GM12878 (cell line): Measurements from ENCODE around the gene ERVFRD-1. TPM values are rescaled to one million over a fixed set of nuclear protein-coding genes. Genes with fewer than 3 reads are reported as not detected.

ENCODE experiments used
- ATAC-seq: fragments of 200-7000 bp; cut with Tn5 transposase; 3 replicates; pipeline ENCODE4 v1.9.1; 2020; ENCODE audit warnings: mild to moderate bottlenecking, moderate library complexity
- BruUV-seq: library from RNA; stranded (reverse); fragments of 400-500 nt; replicated peaks from 2 replicates; lab custom pipeline; 2021; lab: Mats Ljungman, UMichigan
- CTCF ChIA-PET: fragments of 300-600 bp; sonication (Branson Sonifier 250); formaldehyde crosslinking; extraction: SDS; loops from one replicate; lab custom pipeline; 2021; ENCODE audit warnings: inconsistent platforms; lab: Yijun Ruan, JAX
- POLR2A ChIA-PET: fragments of 350-600 bp; formaldehyde crosslinking; extraction: SDS; loops from one replicate; lab custom pipeline; 2021; ENCODE audit warnings: inconsistent platforms; lab: Charles Lee
- RAD21 ChIA-PET: fragments of 300-600 bp; sonication (Branson Sonifier 250); formaldehyde crosslinking; loops from one replicate; lab custom pipeline; 2023; ENCODE audit warnings: antibody characterized with exemption; ENCODE audit not compliant: unreplicated experiment; lab: Charles Lee
- SMC1A ChIA-PET: fragments of 300-600 bp; sonication (Branson Sonifier 250); formaldehyde crosslinking; loops from one replicate; lab custom pipeline; 2023; ENCODE audit not compliant: unreplicated experiment, uncharacterized antibody; lab: Charles Lee
- DNase-seq: peaks from one replicate; pipeline ENCODE4 v3.0.0-alpha.2; 2011; ENCODE audit warnings: low read depth, low spot score
- FAIRE-seq: peaks from 3 replicates; lab custom pipeline; 2011; peaks lifted over from hg19 to GRCh38; lab: Jason Lieb, UNC
- H2AFZ ChIP-seq: 2 replicates; pipeline ENCODE4 v1.6.0; 2011; ENCODE audit warnings: low read depth, low read length, control low read depth; ENCODE audit not compliant: control insufficient read depth
- H3K27ac ChIP-seq: 2 replicates; pipeline ENCODE4 v1.5.1; 2011; ENCODE audit warnings: control low read depth; ENCODE audit not compliant: control insufficient read depth, insufficient read depth
- H3K27me3 ChIP-seq, 2 experiments: replicated peaks in 1 of 2; 2 replicates each; pipeline versions ENCODE4 v1.6.0 to v1.6.1; 2011; ENCODE audit warnings: low read length in 1 of 2; ENCODE audit not compliant: control insufficient read depth in 2 of 2, insufficient read depth in 2 of 2
- H3K36me3 ChIP-seq, 2 experiments: 2 replicates each; pipeline ENCODE4 v1.5.1; 2011; ENCODE audit warnings: low read length in 1 of 2; ENCODE audit not compliant: control insufficient read depth in 2 of 2, insufficient read depth in 2 of 2
- H3K4me1 ChIP-seq: 2 replicates; pipeline ENCODE4 v1.6.1; 2011; ENCODE audit warnings: mild to moderate bottlenecking, low read length, moderate library complexity, mixed read lengths; ENCODE audit not compliant: control insufficient read depth, insufficient read depth
- H3K4me2 ChIP-seq: 2 replicates; pipeline ENCODE4 v1.6.0; 2011; ENCODE audit warnings: control low read depth; ENCODE audit not compliant: control insufficient read depth, insufficient read depth
- H3K4me3 ChIP-seq: fragments of 200-600 bp; sonication (generic); 2 replicates; pipeline ENCODE4 v1.5.1; 2016
- H3K79me2 ChIP-seq: 2 replicates; pipeline ENCODE4 v1.6.0; 2011; ENCODE audit warnings: low read length; ENCODE audit not compliant: control insufficient read depth, insufficient read depth
- H3K9ac ChIP-seq: 2 replicates; pipeline ENCODE4 v1.8.0; 2011; ENCODE audit warnings: low read length, control low read depth, mixed read lengths; ENCODE audit not compliant: control insufficient read depth, insufficient read depth
- H3K9me3 ChIP-seq: replicated peaks from 3 replicates; pipeline ENCODE4 v1.5.1; 2011; ENCODE audit warnings: mild to moderate bottlenecking, low read length; ENCODE audit not compliant: control insufficient read depth, insufficient read depth
- H4K20me1 ChIP-seq: 2 replicates; pipeline ENCODE4 v1.6.0; 2011; ENCODE audit not compliant: control insufficient read depth, insufficient read depth
- CBX5 ChIP-seq: sonication (generic); IDR thresholded peaks from 2 replicates; pipeline ENCODE4 v1.6.1; 2016; ENCODE audit warnings: low read depth, moderate library complexity, mild to moderate bottlenecking, inconsistent platforms
- CHD1 ChIP-seq: IDR thresholded peaks from 2 replicates; pipeline ENCODE4 v1.6.1; 2012; ENCODE audit warnings: low read depth, low read length, improper control_type of control experiment
- EED ChIP-seq: sonication (generic); IDR thresholded peaks from 2 replicates; pipeline ENCODE4 v1.6.1; 2016; ENCODE audit warnings: antibody characterized with exemption, low read depth
- IKZF2 ChIP-seq, 2 experiments: fragments of 450-650 bp; IDR thresholded peaks; 2 replicates each; pipeline ENCODE4 v1.6.1; 2017; ENCODE audit warnings: mild to moderate bottlenecking in 2 of 2, moderate library complexity in 2 of 2
- MEF2A ChIP-seq: IDR thresholded peaks from 2 replicates; pipeline ENCODE4 v1.6.1; 2011; ENCODE audit warnings: low read depth, mild to moderate bottlenecking, low read length, moderate library complexity; ENCODE audit not compliant: insufficient read depth
- POLR2AphosphoS5 ChIP-seq: IDR thresholded peaks from 2 replicates; pipeline ENCODE4 v1.6.1; 2011; ENCODE audit warnings: mild to moderate bottlenecking, low read length, inconsistent platforms
- RB1 ChIP-seq: fragments of 450-650 bp; formaldehyde crosslinking; IDR thresholded peaks from 2 replicates; pipeline ENCODE4 v1.6.1; 2017; ENCODE audit warnings: mild to moderate bottlenecking, borderline replicate concordance
- TAF1 ChIP-seq: IDR thresholded peaks from 2 replicates; pipeline ENCODE4 v1.6.1; 2011; ENCODE audit warnings: mild to moderate bottlenecking, low read depth, low read length, borderline replicate concordance
- ZNF622 ChIP-seq: fragments of 450-650 bp; IDR thresholded peaks from 2 replicates; pipeline ENCODE4 v1.6.1; 2017; ENCODE audit warnings: mild to moderate bottlenecking, inconsistent platforms
- ZZZ3 ChIP-seq: IDR thresholded peaks from 2 replicates; pipeline ENCODE4 v1.6.1; 2011; ENCODE audit warnings: low read depth; ENCODE audit not compliant: control insufficient read depth, insufficient read length
- WGBS: methylation state at CpG from one replicate; pipeline ENCODE4 v1.1.6; 2016; ENCODE audit warnings: low lambda C conversion rate; ENCODE audit not compliant: insufficient replicate concordance, insufficient coverage; ENCODE audit errors: missing lambda C conversion rate; 5-methylcytosine and 5-hydroxymethylcytosine counted together
- in situ Hi-C: fragments of 300-500 bp; cut with MboI; formaldehyde crosslinking; loops from 9 replicates; pipeline ENCODE4 v1.14.3; 2018; ENCODE audit warnings: mixed read lengths
- intact Hi-C: fragments of 100-400 bp; cut with micrococcal nuclease; formaldehyde crosslinking; loops from one replicate; pipeline ENCODE4 v1.14.2; 2022; ENCODE audit not compliant: unreplicated experiment
- polyA plus RNA-seq, 11 experiments: library from polyadenylated mRNA; depleted of rRNA in 4 of 11; unstranded in 6 of 11; stranded (reverse) in 5 of 11; fragments of >200 nt; fragmentation: Nextera tagmentation in 4 of 11; fragmentation: Illumina TruSeq in 1 of 11; extraction: Ambion mirVana in 4 of 11; extraction: Trizol in 1 of 11; gene quantifications; 1 replicate in 1 of 11; 2 replicates in 10 of 11; pipeline versions ENCODE4 v1.2.1 to v1.2.3, GENCODE V29; 2011 to 2016; ENCODE audit warnings: inconsistent platforms in 2 of 11, missing spikeins in 2 of 11, low read depth in 1 of 11
- total RNA-seq, 4 experiments: library from RNA; depleted of rRNA in 3 of 4; stranded (reverse); fragments of >200 nt in 3 of 4; fragmentation: Illumina TruSeq in 1 of 4; extraction: Trizol in 1 of 4; gene quantifications; 2 replicates each; pipeline versions ENCODE4 v1.2.1 to v1.2.3, GENCODE V29; 2013 to 2021
- TF ChIP-seq, protein P1 (sequence below): IDR thresholded peaks from 2 replicates; pipeline ENCODE4 v1.6.1; 2012; ENCODE audit warnings: low read depth, low read length, improper control_type of control experiment

Gene ERVFRD-1
- total and polyA plus RNA-seq, 10 of the 15 experiments (the other 5 are each of a cell fraction or from before 2014, with no cell fraction given), result 0.03 to 0.11 (median 0.07) TPM; not detected in 7

GRCh38 chr6:11098004-11098403 lies 13.5 kb downstream of the ERVFRD-1 start:
- Histone ChIP-seq H3K4me2 (0 out of 2 replicates have a peak overlapping the region, but pooled peaks have one; percentile 13), H3K9ac (no peak overlapping the region), H3K27me3 (no peaks in the 10 kb centered on the region), H3K27ac (no peak overlapping the region), H3K79me2 (peaks cover 73% of the 10 kb centered on the region), H3K4me3 (no peak overlapping the region), H2AFZ (no peak overlapping the region), H4K20me1 (no peaks in the 10 kb centered on the region), H3K9me3 (peaks cover 2% of the 10 kb centered on the region), H3K36me3 (no peaks in the 10 kb centered on the region; a peak in 1 of 4 replicates), H3K4me1 (no peaks in the 10 kb centered on the region; the same call in 1 of the 2 replicates)
- RAD21 ChIA-PET, result interaction anchor here (3.7 kb wide), 1 partner anchor 9 kb away, joined by 15 read pairs; no protein-coding TSS in a partner anchor
- intact Hi-C loops, result loop anchor here (10.0 kb wide), 1 partner anchor 563 kb away; no protein-coding TSS in a partner anchor
- SMC1A ChIA-PET, result interaction anchor here (1.2 to 3.7 kb wide), 3 partner anchors 8 to 41 kb away, joined by 3 to 20 read pairs (median 6); partner anchors contain the start of gene ERVFRD-1
- TF ChIP-seq ZNF622 (no peak), TAF1 (no peak), MEF2A (no peak), RB1 (no peak), CHD1 (no peak), CBX5 (no peak), POLR2AphosphoS5 (no peak), EED (no peak), IKZF2 (IDR thresholded peaks at IDR 0.05) (no peak), ZZZ3 (no peak)
- TF ChIP-seq, protein P1, sequence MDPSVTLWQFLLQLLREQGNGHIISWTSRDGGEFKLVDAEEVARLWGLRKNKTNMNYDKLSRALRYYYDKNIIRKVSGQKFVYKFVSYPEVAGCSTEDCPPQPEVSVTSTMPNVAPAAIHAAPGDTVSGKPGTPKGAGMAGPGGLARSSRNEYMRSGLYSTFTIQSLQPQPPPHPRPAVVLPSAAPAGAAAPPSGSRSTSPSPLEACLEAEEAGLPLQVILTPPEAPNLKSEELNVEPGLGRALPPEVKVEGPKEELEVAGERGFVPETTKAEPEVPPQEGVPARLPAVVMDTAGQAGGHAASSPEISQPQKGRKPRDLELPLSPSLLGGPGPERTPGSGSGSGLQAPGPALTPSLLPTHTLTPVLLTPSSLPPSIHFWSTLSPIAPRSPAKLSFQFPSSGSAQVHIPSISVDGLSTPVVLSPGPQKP, result no peak
- DNase-seq (no peak), ATAC-seq (no peak), FAIRE-seq (no peak)
- in situ Hi-C loops, result no loop called here
- WGBS, result 97% methylated on average over 1 of the region's 1 CpG
- BruUV-seq, result no TSS peak
- CTCF ChIA-PET, result interaction anchor here (0.6 to 1.5 kb wide), 3 partner anchors 36 to 399 kb away, joined by 3 read pairs; no protein-coding TSS in a partner anchor
- POLR2A ChIA-PET, result interaction anchor here (1.0 to 1.5 kb wide), 2 partner anchors 31 to 264 kb away, joined by 4 read pairs; no protein-coding TSS in a partner anchor
